ENCODE measurements around the gene KIF9.

The KIF9 gene

DNA sequence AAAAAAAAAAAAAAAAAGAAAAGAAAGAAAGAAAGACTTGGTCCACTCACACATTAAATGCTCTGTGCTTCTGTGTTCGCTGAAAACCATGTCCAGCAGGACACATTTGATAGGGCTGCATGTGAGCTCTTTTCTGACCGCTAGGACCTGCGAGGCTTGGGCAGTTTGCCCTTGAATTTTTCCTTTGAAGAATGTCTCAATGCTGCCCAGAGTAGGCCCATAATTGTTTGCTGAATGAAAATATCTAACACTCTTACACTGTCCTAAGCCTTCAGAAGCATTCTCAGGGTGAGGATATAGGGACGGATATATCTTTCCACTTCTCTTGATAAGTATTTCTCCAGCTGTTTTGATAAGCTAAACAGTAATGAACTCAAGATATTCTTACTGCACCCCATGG is 6.0 kb downstream of the KIF9 start:
- DNase-seq (ENCODE audit: low read depth), result no peak
- H3K4me3 ChIP-seq (ENCODE audit: low read depth, low read length), result no peak overlapping the region
- TF ChIP-seq, protein P1, sequence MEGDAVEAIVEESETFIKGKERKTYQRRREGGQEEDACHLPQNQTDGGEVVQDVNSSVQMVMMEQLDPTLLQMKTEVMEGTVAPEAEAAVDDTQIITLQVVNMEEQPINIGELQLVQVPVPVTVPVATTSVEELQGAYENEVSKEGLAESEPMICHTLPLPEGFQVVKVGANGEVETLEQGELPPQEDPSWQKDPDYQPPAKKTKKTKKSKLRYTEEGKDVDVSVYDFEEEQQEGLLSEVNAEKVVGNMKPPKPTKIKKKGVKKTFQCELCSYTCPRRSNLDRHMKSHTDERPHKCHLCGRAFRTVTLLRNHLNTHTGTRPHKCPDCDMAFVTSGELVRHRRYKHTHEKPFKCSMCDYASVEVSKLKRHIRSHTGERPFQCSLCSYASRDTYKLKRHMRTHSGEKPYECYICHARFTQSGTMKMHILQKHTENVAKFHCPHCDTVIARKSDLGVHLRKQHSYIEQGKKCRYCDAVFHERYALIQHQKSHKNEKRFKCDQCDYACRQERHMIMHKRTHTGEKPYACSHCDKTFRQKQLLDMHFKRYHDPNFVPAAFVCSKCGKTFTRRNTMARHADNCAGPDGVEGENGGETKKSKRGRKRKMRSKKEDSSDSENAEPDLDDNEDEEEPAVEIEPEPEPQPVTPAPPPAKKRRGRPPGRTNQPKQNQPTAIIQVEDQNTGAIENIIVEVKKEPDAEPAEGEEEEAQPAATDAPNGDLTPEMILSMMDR (IDR thresholded peaks at IDR 0.05; ENCODE audit: insufficient read depth, low read depth, low read length, missing control alignments), result no peak

DNA sequence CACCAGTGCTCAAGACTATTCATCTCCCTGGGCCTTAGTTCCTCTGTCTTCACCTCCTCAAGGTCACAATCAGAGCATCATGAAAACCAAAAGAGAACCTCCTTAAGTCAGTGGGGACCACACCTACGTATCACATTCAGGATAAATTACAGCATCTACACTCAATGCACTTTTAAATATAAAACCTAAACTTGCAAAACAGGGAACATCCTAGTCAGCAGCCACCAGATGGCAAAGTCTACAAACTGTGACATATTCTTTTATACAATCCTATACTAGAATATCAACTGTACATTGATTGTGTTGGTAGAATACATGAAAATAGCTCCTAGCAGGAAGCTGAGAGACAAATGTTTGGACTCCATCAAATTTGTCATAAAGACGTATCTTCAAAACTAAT is 7.9 kb downstream of the KIF9 start:
- no peak for DNase-seq (ENCODE audit: low read depth)
- no peak overlapping the region for H3K4me3 ChIP-seq (ENCODE audit: low read depth, low read length)
- TF ChIP-seq, protein P1 (IDR thresholded peaks at IDR 0.05; ENCODE audit: insufficient read depth, low read depth, low read length, missing control alignments), result no peak

DNA sequence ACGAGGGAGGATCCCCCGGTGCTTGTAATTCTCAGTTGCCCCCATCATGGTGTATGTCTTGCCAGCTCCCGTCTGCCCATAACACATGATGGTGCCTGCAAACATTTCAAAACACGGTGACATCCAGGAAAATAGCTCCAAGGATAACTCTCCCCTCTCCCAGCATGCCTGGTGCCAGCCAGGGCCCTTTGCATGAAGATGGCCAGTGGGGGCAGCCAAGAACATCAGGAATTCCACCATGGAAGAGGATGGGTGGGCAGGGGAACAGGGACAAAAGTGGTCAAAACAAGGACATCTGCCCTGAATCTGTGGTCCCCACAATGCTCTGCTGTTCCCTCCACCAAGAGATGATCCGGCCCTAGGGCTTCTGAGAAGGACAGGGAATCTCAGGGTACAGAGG is 9.0 kb downstream of the KIF9 start:
- TF ChIP-seq, protein P1 (IDR thresholded peaks at IDR 0.05; ENCODE audit: insufficient read depth, low read depth, low read length, missing control alignments), result no peak
- no peak for DNase-seq (ENCODE audit: low read depth)
- H3K4me3 ChIP-seq (ENCODE audit: low read depth, low read length), result no peak overlapping the region

DNA sequence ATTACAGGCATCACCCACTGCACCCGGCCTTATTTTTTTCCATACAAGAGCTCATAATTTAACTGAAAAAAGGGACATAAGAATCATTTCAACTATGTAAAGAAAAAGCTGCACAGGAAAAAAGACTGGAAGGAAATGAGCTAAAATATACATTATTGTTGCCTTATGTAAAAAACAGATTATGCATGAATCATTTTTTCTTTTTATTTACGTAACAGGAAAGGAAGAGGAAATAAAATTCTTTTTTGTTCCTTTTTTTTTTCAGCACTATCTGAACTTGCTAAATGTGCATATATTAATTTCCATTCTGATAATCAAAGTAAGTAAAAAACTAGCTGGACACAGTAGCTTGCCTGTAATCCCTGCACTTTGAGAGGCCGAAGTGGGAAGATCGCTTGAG is 12.1 kb downstream of the KIF9 start:
- TF ChIP-seq, protein P1 (IDR thresholded peaks at IDR 0.05; ENCODE audit: insufficient read depth, low read depth, low read length, missing control alignments), result no peak
- H3K4me3 ChIP-seq (ENCODE audit: low read depth, low read length), result no peak overlapping the region
- no peak for DNase-seq (ENCODE audit: low read depth)

DNA sequence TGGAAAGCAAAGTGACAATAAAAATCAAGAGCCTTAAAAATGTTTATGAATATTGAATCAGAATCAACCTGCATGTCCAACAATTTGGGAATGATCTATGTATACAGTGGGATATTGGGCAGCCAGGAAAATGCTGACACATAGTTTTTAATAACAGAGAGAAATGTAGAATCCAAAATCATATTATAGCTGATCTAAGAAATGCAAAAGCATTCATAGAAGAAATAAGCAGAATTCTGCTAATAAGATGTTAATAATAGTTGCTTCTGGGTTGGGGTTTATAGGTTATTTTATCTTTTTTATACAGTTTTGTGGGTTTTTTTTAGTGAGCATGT is 15.1 kb downstream of the KIF9 start:
- no peak overlapping the region for H3K4me3 ChIP-seq (ENCODE audit: low read depth, low read length)
- DNase-seq (ENCODE audit: low read depth), result no peak
- TF ChIP-seq, protein P1 (IDR thresholded peaks at IDR 0.05; ENCODE audit: insufficient read depth, low read depth, low read length, missing control alignments), result no peak

DNA sequence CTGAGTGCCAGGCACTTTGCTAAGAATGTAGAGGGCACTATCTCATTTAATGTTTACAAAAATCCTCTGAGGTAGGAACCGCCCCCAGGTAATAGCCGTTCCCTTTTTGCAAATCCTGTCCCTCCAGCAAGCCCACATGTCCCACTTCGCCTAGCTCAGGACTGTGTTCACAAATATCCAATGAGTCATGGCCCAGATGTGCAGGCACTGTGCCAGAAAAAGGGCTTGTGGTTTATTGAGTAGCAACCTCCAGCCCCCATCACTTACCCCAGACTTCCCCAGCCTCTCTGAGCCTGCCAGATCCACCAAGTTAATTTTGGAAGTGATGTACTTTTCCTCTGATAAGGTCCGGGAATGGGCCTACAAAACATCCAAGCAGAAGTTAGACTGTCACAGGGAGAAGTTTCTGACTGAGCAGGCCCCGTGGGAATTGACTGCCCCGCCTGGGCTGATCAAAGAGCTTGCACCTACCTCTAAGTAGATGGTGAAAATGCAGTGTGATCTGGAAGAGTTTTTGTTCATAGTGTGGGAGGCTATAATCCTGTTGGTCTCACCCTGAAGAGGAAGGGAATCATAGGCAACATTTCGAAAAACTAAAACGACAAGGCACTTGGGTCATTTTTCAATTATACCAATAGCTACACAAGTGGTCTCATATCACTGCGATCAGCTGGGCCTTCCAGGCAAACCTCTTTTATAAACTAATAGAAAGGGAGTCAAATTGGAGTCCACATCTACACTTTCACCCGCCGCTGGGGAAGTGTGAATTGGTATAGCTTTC is 15.7 kb downstream of the KIF9 start:
- H3K4me3 ChIP-seq (ENCODE audit: low read depth, low read length), result no peak overlapping the region
- TF ChIP-seq, protein P1 (IDR thresholded peaks at IDR 0.05; ENCODE audit: insufficient read depth, low read depth, low read length, missing control alignments), result no peak
- DNase-seq (ENCODE audit: low read depth), result peak; percentile 71

Data from GM12865 (cell line).